Neural cell (in vitro differentiated cells): ENCODE results near the gene SMAD2.

ENCODE experiments used
- EZH2 ChIP-seq: fragments of 200-600, 300-800 bp; shearing (Covaris generic), sonication (generic); IDR thresholded peaks from 2 replicates; pipeline ENCODE4 v1.6.1; 2014; ENCODE audit warnings: antibody characterized with exemption, low read length, borderline replicate concordance, mild to moderate bottlenecking; ENCODE audit not compliant: insufficient read depth, poor library complexity, severe bottlenecking
- POLR2AphosphoS5 ChIP-seq: IDR thresholded peaks from 2 replicates; pipeline ENCODE4 v1.6.1; 2012
- TAF1 ChIP-seq: IDR thresholded peaks from 2 replicates; pipeline ENCODE4 v1.6.1; 2012; ENCODE audit warnings: low read depth
- TF ChIP-seq, protein P1 (sequence below): fragments of 450-650 bp; IDR thresholded peaks from 2 replicates; pipeline ENCODE4 v1.5.1; 2014; ENCODE audit warnings: antibody characterized with exemption, mild to moderate bottlenecking, moderate library complexity; ENCODE audit not compliant: poor library complexity, severe bottlenecking
- TF ChIP-seq, protein P2 (sequence below): IDR thresholded peaks from 2 replicates; pipeline ENCODE4 v1.6.1; 2012; ENCODE audit warnings: borderline replicate concordance

- TF ChIP-seq, protein P1, sequence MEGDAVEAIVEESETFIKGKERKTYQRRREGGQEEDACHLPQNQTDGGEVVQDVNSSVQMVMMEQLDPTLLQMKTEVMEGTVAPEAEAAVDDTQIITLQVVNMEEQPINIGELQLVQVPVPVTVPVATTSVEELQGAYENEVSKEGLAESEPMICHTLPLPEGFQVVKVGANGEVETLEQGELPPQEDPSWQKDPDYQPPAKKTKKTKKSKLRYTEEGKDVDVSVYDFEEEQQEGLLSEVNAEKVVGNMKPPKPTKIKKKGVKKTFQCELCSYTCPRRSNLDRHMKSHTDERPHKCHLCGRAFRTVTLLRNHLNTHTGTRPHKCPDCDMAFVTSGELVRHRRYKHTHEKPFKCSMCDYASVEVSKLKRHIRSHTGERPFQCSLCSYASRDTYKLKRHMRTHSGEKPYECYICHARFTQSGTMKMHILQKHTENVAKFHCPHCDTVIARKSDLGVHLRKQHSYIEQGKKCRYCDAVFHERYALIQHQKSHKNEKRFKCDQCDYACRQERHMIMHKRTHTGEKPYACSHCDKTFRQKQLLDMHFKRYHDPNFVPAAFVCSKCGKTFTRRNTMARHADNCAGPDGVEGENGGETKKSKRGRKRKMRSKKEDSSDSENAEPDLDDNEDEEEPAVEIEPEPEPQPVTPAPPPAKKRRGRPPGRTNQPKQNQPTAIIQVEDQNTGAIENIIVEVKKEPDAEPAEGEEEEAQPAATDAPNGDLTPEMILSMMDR: no peak
- TF ChIP-seq POLR2AphosphoS5: no peak
- no peak for TF ChIP-seq EZH2
- no peak for TF ChIP-seq TAF1
- TF ChIP-seq, protein P2, sequence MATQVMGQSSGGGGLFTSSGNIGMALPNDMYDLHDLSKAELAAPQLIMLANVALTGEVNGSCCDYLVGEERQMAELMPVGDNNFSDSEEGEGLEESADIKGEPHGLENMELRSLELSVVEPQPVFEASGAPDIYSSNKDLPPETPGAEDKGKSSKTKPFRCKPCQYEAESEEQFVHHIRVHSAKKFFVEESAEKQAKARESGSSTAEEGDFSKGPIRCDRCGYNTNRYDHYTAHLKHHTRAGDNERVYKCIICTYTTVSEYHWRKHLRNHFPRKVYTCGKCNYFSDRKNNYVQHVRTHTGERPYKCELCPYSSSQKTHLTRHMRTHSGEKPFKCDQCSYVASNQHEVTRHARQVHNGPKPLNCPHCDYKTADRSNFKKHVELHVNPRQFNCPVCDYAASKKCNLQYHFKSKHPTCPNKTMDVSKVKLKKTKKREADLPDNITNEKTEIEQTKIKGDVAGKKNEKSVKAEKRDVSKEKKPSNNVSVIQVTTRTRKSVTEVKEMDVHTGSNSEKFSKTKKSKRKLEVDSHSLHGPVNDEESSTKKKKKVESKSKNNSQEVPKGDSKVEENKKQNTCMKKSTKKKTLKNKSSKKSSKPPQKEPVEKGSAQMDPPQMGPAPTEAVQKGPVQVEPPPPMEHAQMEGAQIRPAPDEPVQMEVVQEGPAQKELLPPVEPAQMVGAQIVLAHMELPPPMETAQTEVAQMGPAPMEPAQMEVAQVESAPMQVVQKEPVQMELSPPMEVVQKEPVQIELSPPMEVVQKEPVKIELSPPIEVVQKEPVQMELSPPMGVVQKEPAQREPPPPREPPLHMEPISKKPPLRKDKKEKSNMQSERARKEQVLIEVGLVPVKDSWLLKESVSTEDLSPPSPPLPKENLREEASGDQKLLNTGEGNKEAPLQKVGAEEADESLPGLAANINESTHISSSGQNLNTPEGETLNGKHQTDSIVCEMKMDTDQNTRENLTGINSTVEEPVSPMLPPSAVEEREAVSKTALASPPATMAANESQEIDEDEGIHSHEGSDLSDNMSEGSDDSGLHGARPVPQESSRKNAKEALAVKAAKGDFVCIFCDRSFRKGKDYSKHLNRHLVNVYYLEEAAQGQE: no peak
Measured at GRCh38 chr18:47912343-47912742, 18.1 kb downstream of the SMAD2 start.
